GM23248 (cell line): Measurements from ENCODE around the gene ELP5.

Experiments
- EZH2 ChIP-seq: fragments of 200-600 bp; sonication (generic); IDR thresholded peaks from 2 replicates; pipeline ENCODE4 v1.6.1; 2018; ENCODE audit warnings: antibody characterized with exemption, mild to moderate bottlenecking; ENCODE audit not compliant: insufficient read depth, poor library complexity, severe bottlenecking
- EZH2phosphoT487 ChIP-seq: fragments of 200-600 bp; sonication (generic); IDR thresholded peaks from 2 replicates; pipeline ENCODE4 v1.6.1; 2018; ENCODE audit warnings: antibody characterized with exemption, moderate library complexity, mild to moderate bottlenecking, low read depth; ENCODE audit not compliant: insufficient read depth

- TF ChIP-seq EZH2, result no peak
- TF ChIP-seq EZH2phosphoT487, result no peak
These were observed 40.7 kb downstream of the ELP5 start for GRCh38 chr17:7292729-7293128.
